ENCODE measurements around the gene CEMP1. TPM values are rescaled to one million over a fixed set of nuclear protein-coding genes. Genes with fewer than 3 reads are reported as not detected.

CEMP1 gene
- total and polyA plus RNA-seq, 2 donors (not counting 1 experiment from before 2014, with no cell fraction given): 0.66 to 2.3 TPM

- peak; percentile 62 for DNase-seq
Observed at GRCh38 chr16:2514333-2515179, 16.7 kb downstream of the CEMP1 start.

More at GRCh38 chr16:2514333-2515179, 16.7 kb downstream of the CEMP1 start:
- TF ChIP-seq CTCF (IDR thresholded peaks at IDR 0.05) (no peak), EZH2 (IDR thresholded peaks at IDR 0.05; ENCODE audit: borderline replicate concordance, insufficient read depth, low read depth, low read length, poor library complexity, severe bottlenecking) (no peak)
- intact Hi-C loops (cut with micrococcal nuclease): no loop called here
- no peak for ATAC-seq (ENCODE audit: low read depth)
- H3K4me1 Mint-ChIP-seq: peaks cover 79% of the 10 kb centered on the region
- Histone ChIP-seq H3K36me3 (replicated peaks in 1 of 2; ENCODE audit: control extremely low read depth in 1 of 2, control insufficient read depth in 1 of 2, extremely low read depth in 1 of 2, insufficient read depth in 2 of 2, low read length in 1 of 2) (peaks cover 0 to 19% of the 10 kb centered on the region in 2 experiments), H3K4me3 (ENCODE audit: control extremely low read depth in 1 of 5, extremely low read depth in 1 of 5, insufficient read depth in 1 of 5, low read depth in 2 of 5, low read length in 4 of 5) (peak overlapping the region; percentile 75 to 96 (median 82)), H3K4me1 (ENCODE audit: control insufficient read depth in 2 of 2, insufficient read depth in 2 of 2, low read length in 2 of 2) (peaks cover 79 to 87% of the 10 kb centered on the region in 2 donors), H3K27me3 (replicated peaks in 1 of 4; ENCODE audit: control extremely low read depth in 1 of 4, control insufficient read depth in 3 of 4, insufficient read depth in 4 of 4, low read length in 3 of 4) (no peaks in the 10 kb centered on the region), H3K79me2 (ENCODE audit: control insufficient read depth, insufficient read depth, low read length) (peaks cover 78% of the 10 kb centered on the region), H2AFZ (ENCODE audit: insufficient read depth, low read depth, low read length, poor library complexity, severe bottlenecking) (no peak overlapping the region), H3K27ac (ENCODE audit: low read length in 2 of 2) (peak overlapping the region; percentile 94 to 99), H3K9me3 (ENCODE audit: control extremely low read depth in 1 of 3, control insufficient read depth in 2 of 3, insufficient read depth in 1 of 3, low read length in 2 of 3) (no peaks in the 10 kb centered on the region), H4K20me1 (ENCODE audit: control insufficient read depth, insufficient read depth, low read length, poor library complexity, severe bottlenecking) (peaks cover 51% of the 10 kb centered on the region), H3K9ac (ENCODE audit: low read length) (peak overlapping the region; percentile 98), H3K4me2 (replicated peaks; ENCODE audit: low read depth, low read length, poor library complexity, severe bottlenecking) (peak overlapping the region; percentile 91)
- ChIA-PET POLR2A (interaction anchor here (0.7 to 3.7 kb wide), 3 partner anchors 18 to 23 kb away, joined by 3 to 25 read pairs (median 6); partner anchors contain the start of genes CEMP1 and PDPK1), CTCF (interaction anchor here (0.8 to 2.3 kb wide), 4 partner anchors 8 to 320 kb away, joined by 3 to 8 read pairs (median 6); no protein-coding TSS in a partner anchor)
- WGBS (ENCODE audit: insufficient coverage): under 1% methylated on average over 40 of the region's 63 CpGs
- peak overlapping the region; percentile 95 for H3K4me3 Mint-ChIP-seq
- no peaks in the 10 kb centered on the region for H3K9me3 Mint-ChIP-seq (ENCODE audit: insufficient read depth)
- peak overlapping the region; percentile 96 for H3K27ac Mint-ChIP-seq
- H3K27me3 Mint-ChIP-seq: no peaks in the 10 kb centered on the region
